WTC11 (cell line): Measurements from ENCODE around the gene POLR2E. TPM values are rescaled to one million over a fixed set of nuclear protein-coding genes. Genes with fewer than 3 reads are reported as not detected.

Experiments used
- ATAC-seq: fragments of 200-7000 bp; cut with Tn5 transposase; 2 replicates; pipeline ENCODE4 v1.10.0; 2021; ENCODE audit warnings: mild to moderate bottlenecking, moderate library complexity
- CTCF ChIA-PET: fragments of 300-600 bp; sonication (Branson Sonifier 250); formaldehyde crosslinking; loops from one replicate; lab custom pipeline; 2021; ENCODE audit warnings: antibody characterized with exemption; lab: Charles Lee
- POLR2A ChIA-PET: fragments of 350-600 bp; sonication (Branson Sonifier 250); formaldehyde crosslinking; loops from one replicate; lab custom pipeline; 2021; ENCODE audit warnings: antibody characterized with exemption; lab: Charles Lee
- DNase-seq: peaks from one replicate; pipeline ENCODE4 v3.0.0; 2021; ENCODE audit warnings: low spot score
- H3K27ac Mint-ChIP-seq: 2 replicates; pipeline ENCODE4 v1.8.0; 2021; ENCODE audit warnings: mixed read lengths
- H3K27me3 Mint-ChIP-seq: 2 replicates; pipeline ENCODE4 v1.8.0; 2021; ENCODE audit warnings: low read depth, mild to moderate bottlenecking, moderate library complexity, mixed read lengths
- H3K36me3 Mint-ChIP-seq: 2 replicates; pipeline ENCODE4 v1.8.0; 2021; ENCODE audit warnings: mixed read lengths
- H3K4me1 Mint-ChIP-seq: 2 replicates; pipeline ENCODE4 v1.8.0; 2022; ENCODE audit warnings: mixed read lengths
- H3K4me3 Mint-ChIP-seq: 2 replicates; pipeline ENCODE4 v1.8.0; 2021; ENCODE audit warnings: mild to moderate bottlenecking, moderate library complexity, mixed read lengths
- H3K9me3 Mint-ChIP-seq: 2 replicates; pipeline ENCODE4 v1.8.0; 2021; ENCODE audit warnings: mixed read lengths
- CREB1 ChIP-seq: sonication (generic); formaldehyde crosslinking; IDR thresholded peaks from 2 replicates; pipeline ENCODE4 v1.8.0; 2023; ENCODE audit warnings: mild to moderate bottlenecking, missing genetic modification reagents
- ELF4 ChIP-seq: sonication (generic); formaldehyde crosslinking; IDR thresholded peaks from 2 replicates; pipeline ENCODE4 v1.8.1; 2022; ENCODE audit warnings: low read depth, mild to moderate bottlenecking, moderate library complexity, missing genetic modification reagents
- FOXJ3 ChIP-seq: sonication (generic); formaldehyde crosslinking; IDR thresholded peaks from 2 replicates; pipeline ENCODE4 v1.9.0; 2021; ENCODE audit warnings: missing genetic modification reagents, mild to moderate bottlenecking, borderline replicate concordance
- KAT7 ChIP-seq: sonication (generic); formaldehyde crosslinking; IDR thresholded peaks from 2 replicates; pipeline ENCODE4 v1.8.1; 2023; ENCODE audit warnings: missing genetic modification reagents, mild to moderate bottlenecking, borderline replicate concordance
- NR2C2 ChIP-seq: sonication (generic); formaldehyde crosslinking; IDR thresholded peaks from 2 replicates; pipeline ENCODE4 v1.8.0; 2022; ENCODE audit warnings: mild to moderate bottlenecking, missing genetic modification reagents
- PRRX2 ChIP-seq: fragments of 250-450 bp; sonication (Bioruptor Pico); IDR thresholded peaks from 2 replicates; pipeline ENCODE4 v1.8.0; 2021; ENCODE audit warnings: mild to moderate bottlenecking
- TCF7 ChIP-seq: sonication (generic); formaldehyde crosslinking; IDR thresholded peaks from 2 replicates; pipeline ENCODE4 v1.8.0; 2022; ENCODE audit warnings: mild to moderate bottlenecking, low read depth, missing genetic modification reagents, moderate library complexity
- total RNA-seq: library from RNA; stranded (reverse); gene quantifications from 3 replicates; pipeline ENCODE4 v1.2.3, GENCODE V29; 2021
- TF ChIP-seq, protein P1 (sequence below): sonication (generic); formaldehyde crosslinking; IDR thresholded peaks from 2 replicates; pipeline ENCODE4 v1.8.1; 2022; ENCODE audit warnings: mild to moderate bottlenecking, missing genetic modification reagents, moderate library complexity, borderline replicate concordance
- TF ChIP-seq, protein P2 (sequence below): sonication (generic); formaldehyde crosslinking; IDR thresholded peaks from 2 replicates; pipeline ENCODE4 v1.8.0; 2022; ENCODE audit warnings: mild to moderate bottlenecking, missing genetic modification reagents
- TF ChIP-seq, protein P3 (sequence below): fragments of 250-450 bp; sonication (Bioruptor Pico); IDR thresholded peaks from 2 replicates; pipeline ENCODE4 v1.9.0; 2021; ENCODE audit warnings: mild to moderate bottlenecking
- TF ChIP-seq, protein P4 (sequence below): fragments of 250-450 bp; sonication (Bioruptor Pico); IDR thresholded peaks from 2 replicates; pipeline ENCODE4 v1.9.0; 2021; ENCODE audit warnings: mild to moderate bottlenecking, borderline replicate concordance
- TF ChIP-seq, protein P5 (sequence below): sonication (generic); formaldehyde crosslinking; IDR thresholded peaks from 2 replicates; pipeline ENCODE4 v1.8.0; 2022; ENCODE audit warnings: mild to moderate bottlenecking, missing genetic modification reagents
- TF ChIP-seq, protein P6 (sequence below): sonication (generic); formaldehyde crosslinking; IDR thresholded peaks from 2 replicates; pipeline ENCODE4 v1.8.0; 2023; ENCODE audit warnings: mild to moderate bottlenecking, missing genetic modification reagents
- TF ChIP-seq, protein P7 (sequence below): sonication (generic); formaldehyde crosslinking; conservative IDR thresholded peaks from 2 replicates; pipeline ENCODE4 v1.8.1; 2023; ENCODE audit warnings: mild to moderate bottlenecking, low read depth, missing genetic modification reagents, moderate library complexity
- TF ChIP-seq, protein P8 (sequence below): sonication (generic); formaldehyde crosslinking; IDR thresholded peaks from 2 replicates; pipeline ENCODE4 v1.8.0; 2022; ENCODE audit warnings: missing genetic modification reagents

Gene POLR2E
- total RNA-seq, 1 experiment from 2014 or later = 275 TPM

DNA sequence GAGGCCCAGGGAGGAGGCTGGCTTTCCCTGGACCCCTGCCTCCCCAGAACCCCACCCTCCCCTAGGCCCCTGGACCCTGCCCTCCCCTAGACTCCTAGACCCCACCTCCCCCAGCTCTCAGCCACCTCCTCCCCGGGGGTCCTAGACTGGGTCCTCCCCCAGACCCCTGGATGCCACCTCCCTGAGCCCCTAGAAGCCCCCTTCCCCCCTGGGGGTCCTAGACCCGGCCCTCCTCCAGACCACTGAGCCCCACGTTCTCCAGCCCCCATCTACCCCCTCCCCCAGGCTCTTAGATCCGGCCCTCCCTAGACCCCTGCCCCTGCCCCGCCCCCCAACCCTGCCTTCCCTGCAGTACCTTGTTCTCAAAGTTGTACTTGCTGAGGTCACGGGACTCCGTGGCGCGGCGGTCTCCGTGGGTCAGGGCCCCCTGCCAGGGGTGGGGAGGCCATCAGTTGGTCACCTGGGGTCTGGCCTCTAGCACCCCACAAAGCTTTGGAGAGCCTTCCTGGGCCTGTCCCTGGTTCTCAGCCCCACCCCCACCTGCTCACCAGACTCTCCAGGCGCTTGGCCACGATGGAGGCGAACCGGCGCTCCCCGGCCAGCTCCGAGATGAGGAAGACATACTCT lies 16.6 kb upstream of the POLR2E start:
- H3K27ac Mint-ChIP-seq = no peak overlapping the region
- H3K9me3 Mint-ChIP-seq = no peaks in the 10 kb centered on the region
- CTCF ChIA-PET = interaction anchor here (0.6 to 3.0 kb wide), 18 partner anchors 8 to 133 kb away, joined by 3 to 69 read pairs (median 20); partner anchors contain the start of genes ARHGAP45, GPX4 and POLR2E
- no peak overlapping the region for H3K4me3 Mint-ChIP-seq
- TF ChIP-seq, protein P1, sequence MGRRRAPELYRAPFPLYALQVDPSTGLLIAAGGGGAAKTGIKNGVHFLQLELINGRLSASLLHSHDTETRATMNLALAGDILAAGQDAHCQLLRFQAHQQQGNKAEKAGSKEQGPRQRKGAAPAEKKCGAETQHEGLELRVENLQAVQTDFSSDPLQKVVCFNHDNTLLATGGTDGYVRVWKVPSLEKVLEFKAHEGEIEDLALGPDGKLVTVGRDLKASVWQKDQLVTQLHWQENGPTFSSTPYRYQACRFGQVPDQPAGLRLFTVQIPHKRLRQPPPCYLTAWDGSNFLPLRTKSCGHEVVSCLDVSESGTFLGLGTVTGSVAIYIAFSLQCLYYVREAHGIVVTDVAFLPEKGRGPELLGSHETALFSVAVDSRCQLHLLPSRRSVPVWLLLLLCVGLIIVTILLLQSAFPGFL (CRISPR knock-in tag) = no peak
- TF ChIP-seq, protein P2, sequence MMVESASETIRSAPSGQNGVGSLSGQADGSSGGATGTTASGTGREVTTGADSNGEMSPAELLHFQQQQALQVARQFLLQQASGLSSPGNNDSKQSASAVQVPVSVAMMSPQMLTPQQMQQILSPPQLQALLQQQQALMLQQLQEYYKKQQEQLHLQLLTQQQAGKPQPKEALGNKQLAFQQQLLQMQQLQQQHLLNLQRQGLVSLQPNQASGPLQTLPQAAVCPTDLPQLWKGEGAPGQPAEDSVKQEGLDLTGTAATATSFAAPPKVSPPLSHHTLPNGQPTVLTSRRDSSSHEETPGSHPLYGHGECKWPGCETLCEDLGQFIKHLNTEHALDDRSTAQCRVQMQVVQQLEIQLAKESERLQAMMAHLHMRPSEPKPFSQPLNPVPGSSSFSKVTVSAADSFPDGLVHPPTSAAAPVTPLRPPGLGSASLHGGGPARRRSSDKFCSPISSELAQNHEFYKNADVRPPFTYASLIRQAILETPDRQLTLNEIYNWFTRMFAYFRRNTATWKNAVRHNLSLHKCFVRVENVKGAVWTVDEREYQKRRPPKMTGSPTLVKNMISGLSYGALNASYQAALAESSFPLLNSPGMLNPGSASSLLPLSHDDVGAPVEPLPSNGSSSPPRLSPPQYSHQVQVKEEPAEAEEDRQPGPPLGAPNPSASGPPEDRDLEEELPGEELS (CRISPR knock-in tag) = no peak
- TF ChIP-seq, protein P3, sequence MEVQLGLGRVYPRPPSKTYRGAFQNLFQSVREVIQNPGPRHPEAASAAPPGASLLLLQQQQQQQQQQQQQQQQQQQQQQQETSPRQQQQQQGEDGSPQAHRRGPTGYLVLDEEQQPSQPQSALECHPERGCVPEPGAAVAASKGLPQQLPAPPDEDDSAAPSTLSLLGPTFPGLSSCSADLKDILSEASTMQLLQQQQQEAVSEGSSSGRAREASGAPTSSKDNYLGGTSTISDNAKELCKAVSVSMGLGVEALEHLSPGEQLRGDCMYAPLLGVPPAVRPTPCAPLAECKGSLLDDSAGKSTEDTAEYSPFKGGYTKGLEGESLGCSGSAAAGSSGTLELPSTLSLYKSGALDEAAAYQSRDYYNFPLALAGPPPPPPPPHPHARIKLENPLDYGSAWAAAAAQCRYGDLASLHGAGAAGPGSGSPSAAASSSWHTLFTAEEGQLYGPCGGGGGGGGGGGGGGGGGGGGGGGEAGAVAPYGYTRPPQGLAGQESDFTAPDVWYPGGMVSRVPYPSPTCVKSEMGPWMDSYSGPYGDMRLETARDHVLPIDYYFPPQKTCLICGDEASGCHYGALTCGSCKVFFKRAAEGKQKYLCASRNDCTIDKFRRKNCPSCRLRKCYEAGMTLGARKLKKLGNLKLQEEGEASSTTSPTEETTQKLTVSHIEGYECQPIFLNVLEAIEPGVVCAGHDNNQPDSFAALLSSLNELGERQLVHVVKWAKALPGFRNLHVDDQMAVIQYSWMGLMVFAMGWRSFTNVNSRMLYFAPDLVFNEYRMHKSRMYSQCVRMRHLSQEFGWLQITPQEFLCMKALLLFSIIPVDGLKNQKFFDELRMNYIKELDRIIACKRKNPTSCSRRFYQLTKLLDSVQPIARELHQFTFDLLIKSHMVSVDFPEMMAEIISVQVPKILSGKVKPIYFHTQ = no peak
- TF ChIP-seq KAT7 (CRISPR knock-in tag) = no peak
- TF ChIP-seq FOXJ3 (CRISPR knock-in tag) = no peak
- TF ChIP-seq, protein P4, sequence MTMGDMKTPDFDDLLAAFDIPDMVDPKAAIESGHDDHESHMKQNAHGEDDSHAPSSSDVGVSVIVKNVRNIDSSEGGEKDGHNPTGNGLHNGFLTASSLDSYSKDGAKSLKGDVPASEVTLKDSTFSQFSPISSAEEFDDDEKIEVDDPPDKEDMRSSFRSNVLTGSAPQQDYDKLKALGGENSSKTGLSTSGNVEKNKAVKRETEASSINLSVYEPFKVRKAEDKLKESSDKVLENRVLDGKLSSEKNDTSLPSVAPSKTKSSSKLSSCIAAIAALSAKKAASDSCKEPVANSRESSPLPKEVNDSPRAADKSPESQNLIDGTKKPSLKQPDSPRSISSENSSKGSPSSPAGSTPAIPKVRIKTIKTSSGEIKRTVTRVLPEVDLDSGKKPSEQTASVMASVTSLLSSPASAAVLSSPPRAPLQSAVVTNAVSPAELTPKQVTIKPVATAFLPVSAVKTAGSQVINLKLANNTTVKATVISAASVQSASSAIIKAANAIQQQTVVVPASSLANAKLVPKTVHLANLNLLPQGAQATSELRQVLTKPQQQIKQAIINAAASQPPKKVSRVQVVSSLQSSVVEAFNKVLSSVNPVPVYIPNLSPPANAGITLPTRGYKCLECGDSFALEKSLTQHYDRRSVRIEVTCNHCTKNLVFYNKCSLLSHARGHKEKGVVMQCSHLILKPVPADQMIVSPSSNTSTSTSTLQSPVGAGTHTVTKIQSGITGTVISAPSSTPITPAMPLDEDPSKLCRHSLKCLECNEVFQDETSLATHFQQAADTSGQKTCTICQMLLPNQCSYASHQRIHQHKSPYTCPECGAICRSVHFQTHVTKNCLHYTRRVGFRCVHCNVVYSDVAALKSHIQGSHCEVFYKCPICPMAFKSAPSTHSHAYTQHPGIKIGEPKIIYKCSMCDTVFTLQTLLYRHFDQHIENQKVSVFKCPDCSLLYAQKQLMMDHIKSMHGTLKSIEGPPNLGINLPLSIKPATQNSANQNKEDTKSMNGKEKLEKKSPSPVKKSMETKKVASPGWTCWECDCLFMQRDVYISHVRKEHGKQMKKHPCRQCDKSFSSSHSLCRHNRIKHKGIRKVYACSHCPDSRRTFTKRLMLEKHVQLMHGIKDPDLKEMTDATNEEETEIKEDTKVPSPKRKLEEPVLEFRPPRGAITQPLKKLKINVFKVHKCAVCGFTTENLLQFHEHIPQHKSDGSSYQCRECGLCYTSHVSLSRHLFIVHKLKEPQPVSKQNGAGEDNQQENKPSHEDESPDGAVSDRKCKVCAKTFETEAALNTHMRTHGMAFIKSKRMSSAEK = no peak
- no peak for TF ChIP-seq PRRX2 (CRISPR knock-in tag)
- no peak for TF ChIP-seq TCF7 (CRISPR knock-in tag)
- no peak for TF ChIP-seq CREB1 (CRISPR knock-in tag)
- TF ChIP-seq NR2C2 = no peak
- TF ChIP-seq, protein P5, sequence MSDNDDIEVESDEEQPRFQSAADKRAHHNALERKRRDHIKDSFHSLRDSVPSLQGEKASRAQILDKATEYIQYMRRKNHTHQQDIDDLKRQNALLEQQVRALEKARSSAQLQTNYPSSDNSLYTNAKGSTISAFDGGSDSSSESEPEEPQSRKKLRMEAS (CRISPR knock-in tag) = no peak
- TF ChIP-seq, protein P6, sequence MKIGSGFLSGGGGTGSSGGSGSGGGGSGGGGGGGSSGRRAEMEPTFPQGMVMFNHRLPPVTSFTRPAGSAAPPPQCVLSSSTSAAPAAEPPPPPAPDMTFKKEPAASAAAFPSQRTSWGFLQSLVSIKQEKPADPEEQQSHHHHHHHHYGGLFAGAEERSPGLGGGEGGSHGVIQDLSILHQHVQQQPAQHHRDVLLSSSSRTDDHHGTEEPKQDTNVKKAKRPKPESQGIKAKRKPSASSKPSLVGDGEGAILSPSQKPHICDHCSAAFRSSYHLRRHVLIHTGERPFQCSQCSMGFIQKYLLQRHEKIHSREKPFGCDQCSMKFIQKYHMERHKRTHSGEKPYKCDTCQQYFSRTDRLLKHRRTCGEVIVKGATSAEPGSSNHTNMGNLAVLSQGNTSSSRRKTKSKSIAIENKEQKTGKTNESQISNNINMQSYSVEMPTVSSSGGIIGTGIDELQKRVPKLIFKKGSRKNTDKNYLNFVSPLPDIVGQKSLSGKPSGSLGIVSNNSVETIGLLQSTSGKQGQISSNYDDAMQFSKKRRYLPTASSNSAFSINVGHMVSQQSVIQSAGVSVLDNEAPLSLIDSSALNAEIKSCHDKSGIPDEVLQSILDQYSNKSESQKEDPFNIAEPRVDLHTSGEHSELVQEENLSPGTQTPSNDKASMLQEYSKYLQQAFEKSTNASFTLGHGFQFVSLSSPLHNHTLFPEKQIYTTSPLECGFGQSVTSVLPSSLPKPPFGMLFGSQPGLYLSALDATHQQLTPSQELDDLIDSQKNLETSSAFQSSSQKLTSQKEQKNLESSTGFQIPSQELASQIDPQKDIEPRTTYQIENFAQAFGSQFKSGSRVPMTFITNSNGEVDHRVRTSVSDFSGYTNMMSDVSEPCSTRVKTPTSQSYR = no peak
- TF ChIP-seq, protein P7, sequence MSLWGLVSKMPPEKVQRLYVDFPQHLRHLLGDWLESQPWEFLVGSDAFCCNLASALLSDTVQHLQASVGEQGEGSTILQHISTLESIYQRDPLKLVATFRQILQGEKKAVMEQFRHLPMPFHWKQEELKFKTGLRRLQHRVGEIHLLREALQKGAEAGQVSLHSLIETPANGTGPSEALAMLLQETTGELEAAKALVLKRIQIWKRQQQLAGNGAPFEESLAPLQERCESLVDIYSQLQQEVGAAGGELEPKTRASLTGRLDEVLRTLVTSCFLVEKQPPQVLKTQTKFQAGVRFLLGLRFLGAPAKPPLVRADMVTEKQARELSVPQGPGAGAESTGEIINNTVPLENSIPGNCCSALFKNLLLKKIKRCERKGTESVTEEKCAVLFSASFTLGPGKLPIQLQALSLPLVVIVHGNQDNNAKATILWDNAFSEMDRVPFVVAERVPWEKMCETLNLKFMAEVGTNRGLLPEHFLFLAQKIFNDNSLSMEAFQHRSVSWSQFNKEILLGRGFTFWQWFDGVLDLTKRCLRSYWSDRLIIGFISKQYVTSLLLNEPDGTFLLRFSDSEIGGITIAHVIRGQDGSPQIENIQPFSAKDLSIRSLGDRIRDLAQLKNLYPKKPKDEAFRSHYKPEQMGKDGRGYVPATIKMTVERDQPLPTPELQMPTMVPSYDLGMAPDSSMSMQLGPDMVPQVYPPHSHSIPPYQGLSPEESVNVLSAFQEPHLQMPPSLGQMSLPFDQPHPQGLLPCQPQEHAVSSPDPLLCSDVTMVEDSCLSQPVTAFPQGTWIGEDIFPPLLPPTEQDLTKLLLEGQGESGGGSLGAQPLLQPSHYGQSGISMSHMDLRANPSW (CRISPR knock-in tag) = no peak
- TF ChIP-seq ELF4 (CRISPR knock-in tag) = no peak
- TF ChIP-seq, protein P8, sequence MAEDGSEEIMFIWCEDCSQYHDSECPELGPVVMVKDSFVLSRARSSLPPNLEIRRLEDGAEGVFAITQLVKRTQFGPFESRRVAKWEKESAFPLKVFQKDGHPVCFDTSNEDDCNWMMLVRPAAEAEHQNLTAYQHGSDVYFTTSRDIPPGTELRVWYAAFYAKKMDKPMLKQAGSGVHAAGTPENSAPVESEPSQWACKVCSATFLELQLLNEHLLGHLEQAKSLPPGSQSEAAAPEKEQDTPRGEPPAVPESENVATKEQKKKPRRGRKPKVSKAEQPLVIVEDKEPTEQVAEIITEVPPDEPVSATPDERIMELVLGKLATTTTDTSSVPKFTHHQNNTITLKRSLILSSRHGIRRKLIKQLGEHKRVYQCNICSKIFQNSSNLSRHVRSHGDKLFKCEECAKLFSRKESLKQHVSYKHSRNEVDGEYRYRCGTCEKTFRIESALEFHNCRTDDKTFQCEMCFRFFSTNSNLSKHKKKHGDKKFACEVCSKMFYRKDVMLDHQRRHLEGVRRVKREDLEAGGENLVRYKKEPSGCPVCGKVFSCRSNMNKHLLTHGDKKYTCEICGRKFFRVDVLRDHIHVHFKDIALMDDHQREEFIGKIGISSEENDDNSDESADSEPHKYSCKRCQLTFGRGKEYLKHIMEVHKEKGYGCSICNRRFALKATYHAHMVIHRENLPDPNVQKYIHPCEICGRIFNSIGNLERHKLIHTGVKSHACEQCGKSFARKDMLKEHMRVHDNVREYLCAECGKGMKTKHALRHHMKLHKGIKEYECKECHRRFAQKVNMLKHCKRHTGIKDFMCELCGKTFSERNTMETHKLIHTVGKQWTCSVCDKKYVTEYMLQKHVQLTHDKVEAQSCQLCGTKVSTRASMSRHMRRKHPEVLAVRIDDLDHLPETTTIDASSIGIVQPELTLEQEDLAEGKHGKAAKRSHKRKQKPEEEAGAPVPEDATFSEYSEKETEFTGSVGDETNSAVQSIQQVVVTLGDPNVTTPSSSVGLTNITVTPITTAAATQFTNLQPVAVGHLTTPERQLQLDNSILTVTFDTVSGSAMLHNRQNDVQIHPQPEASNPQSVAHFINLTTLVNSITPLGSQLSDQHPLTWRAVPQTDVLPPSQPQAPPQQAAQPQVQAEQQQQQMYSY (CRISPR knock-in tag) = no peak
- no peak for ATAC-seq
- DNase-seq = no peak
- POLR2A ChIA-PET = interaction anchor here (0.7 to 1.0 kb wide), 2 partner anchors 10 to 71 kb away, joined by 3 to 4 read pairs; partner anchors contain the start of gene ABCA7
- no peaks in the 10 kb centered on the region for H3K36me3 Mint-ChIP-seq
- no peaks in the 10 kb centered on the region for H3K27me3 Mint-ChIP-seq
- H3K4me1 Mint-ChIP-seq = peaks cover 2% of the 10 kb centered on the region; the same call in 1 of the 2 replicates
